ENCODE results near the gene FAM43A.

- TF ChIP-seq EZH2 (IDR thresholded peaks at IDR 0.05; ENCODE audit: borderline replicate concordance), result no peak
- TF ChIP-seq CTCF (IDR thresholded peaks at IDR 0.05; ENCODE audit: poor library complexity), result no peak
- no peak for TF ChIP-seq EZH2phosphoT487 (IDR thresholded peaks at IDR 0.05; ENCODE audit: low read depth, severe bottlenecking, unreplicated experiment)
These were observed 19.5 kb downstream of the FAM43A start for GRCh38 chr3:194705227-194705626.

Data from hepatocyte (in vitro differentiated cells).